SK-N-SH (cell line): ENCODE measurements around the gene CCDC187. TPM values are rescaled to one million over a fixed set of nuclear protein-coding genes. Genes with fewer than 3 reads are reported as not detected.
A peak's percentile ranks its signal among the peaks of the same experiment; 100 is the strongest.

Experiments used
- CTCF ChIA-PET: fragments of 300-600, 350-600 bp; formaldehyde crosslinking; extraction: SDS; loops from one replicate; lab custom pipeline; 2021; lab: Yijun Ruan, JAX
- POLR2A ChIA-PET: fragments of 350-600 bp; sonication (Branson Sonifier 250); formaldehyde crosslinking; extraction: SDS; loops from one replicate; lab custom pipeline; 2020; ENCODE audit warnings: antibody characterized with exemption, inconsistent platforms; lab: Yijun Ruan, JAX
- DNase-seq: peaks from one replicate; pipeline ENCODE4 v3.0.0; 2012
- H2AFZ ChIP-seq: fragments of 200-600 bp; sonication (generic); 2 replicates; pipeline ENCODE4 v1.8.1; 2016; ENCODE audit warnings: antibody characterized with exemption, mild to moderate bottlenecking, low read depth
- H3F3A ChIP-seq: fragments of 200-600 bp; sonication (generic); replicated peaks from 2 replicates; pipeline ENCODE3; 2016; ENCODE audit warnings: antibody characterized with exemption, mild to moderate bottlenecking; ENCODE audit not compliant: insufficient read depth
- H3K27ac ChIP-seq, 2 experiments: fragments of 200-500 bp in 1 of 2; fragments of 200-600 bp in 1 of 2; sonication (Bioruptor generic) in 1 of 2; sonication (generic), shearing (Covaris generic) in 1 of 2; 2 replicates each; pipeline versions ENCODE4 v1.5.1 to v1.6.1; 2014 to 2016; ENCODE audit warnings: low read depth in 2 of 2, inconsistent platforms in 1 of 2, low read length in 1 of 2, mild to moderate bottlenecking in 1 of 2, mixed read lengths in 1 of 2
- H3K27me3 ChIP-seq: fragments of 200-600 bp; sonication (generic), shearing (Covaris generic); 2 replicates; pipeline ENCODE4 v1.6.1; 2016; ENCODE audit warnings: mixed run types; ENCODE audit not compliant: insufficient read depth
- H3K36me3 ChIP-seq, 2 experiments: fragments of 200-500 bp in 1 of 2; fragments of 200-600 bp in 1 of 2; sonication (Bioruptor generic) in 1 of 2; sonication (generic) in 1 of 2; replicated peaks in 1 of 2; 2 replicates each; pipeline versions ENCODE3 to v1.5.1; 2014 to 2016; ENCODE audit warnings: low read length in 1 of 2, mild to moderate bottlenecking in 1 of 2; ENCODE audit not compliant: insufficient read depth in 2 of 2, control insufficient read depth in 1 of 2
- H3K4me1 ChIP-seq, 2 experiments: fragments of 200-500 bp in 1 of 2; fragments of 200-600 bp in 1 of 2; sonication (Bioruptor generic) in 1 of 2; sonication (generic), shearing (Covaris generic) in 1 of 2; 2 replicates each; pipeline versions ENCODE4 v1.5.1 to v1.6.1; 2014 to 2016; ENCODE audit warnings: low read depth in 1 of 2, low read length in 1 of 2, mixed run types in 1 of 2; ENCODE audit not compliant: insufficient read depth in 2 of 2, control insufficient read depth in 1 of 2
- H3K4me2 ChIP-seq: fragments of 200-600 bp; sonication (generic), shearing (Covaris generic); 2 replicates; pipeline ENCODE4 v1.6.1; 2017; ENCODE audit warnings: mixed run types
- H3K4me3 ChIP-seq, 2 experiments: fragments of 200-500 bp in 1 of 2; fragments of 200-600 bp in 1 of 2; sonication (Bioruptor generic) in 1 of 2; sonication (generic), shearing (Covaris generic) in 1 of 2; 2 replicates each; pipeline versions ENCODE4 v1.5.1 to v1.8.1; 2014 to 2016; ENCODE audit warnings: low read depth in 2 of 2, inconsistent platforms in 1 of 2, low read length in 1 of 2, mild to moderate bottlenecking in 1 of 2, mixed read lengths in 1 of 2, moderate library complexity in 1 of 2
- H3K79me2 ChIP-seq: fragments of 200-600 bp; sonication (generic); 2 replicates; pipeline ENCODE4 v1.8.1; 2017; ENCODE audit warnings: mild to moderate bottlenecking; ENCODE audit not compliant: insufficient read depth
- H3K9ac ChIP-seq: fragments of 200-600 bp; sonication (generic); 2 replicates; pipeline ENCODE4 v1.6.1; 2017; ENCODE audit warnings: mixed run types
- H3K9me2 ChIP-seq: fragments of 200-600 bp; sonication (generic); 2 replicates; pipeline ENCODE4 v1.6.1; 2017; ENCODE audit warnings: mixed run types
- H3K9me3 ChIP-seq: fragments of 200-600 bp; sonication (generic); 2 replicates; pipeline ENCODE4 v1.6.1; 2017; ENCODE audit warnings: mixed run types, mild to moderate bottlenecking, moderate library complexity
- H4K20me1 ChIP-seq: fragments of 200-600 bp; sonication (generic); 2 replicates; pipeline ENCODE4 v1.6.1; 2017; ENCODE audit warnings: mild to moderate bottlenecking, mixed run types; ENCODE audit not compliant: insufficient read depth
- CHD2 ChIP-seq: fragments of 150-350 bp; IDR thresholded peaks from 2 replicates; pipeline ENCODE4 v1.6.1; 2018; ENCODE audit warnings: low read length; ENCODE audit not compliant: partially characterized antibody
- CTCF ChIP-seq: fragments of 200-600 bp; sonication (generic); IDR thresholded peaks from 2 replicates; pipeline ENCODE4 v1.6.1; 2017; ENCODE audit warnings: antibody characterized with exemption, mild to moderate bottlenecking, moderate library complexity
- GATA2 ChIP-seq: sonication (generic); formaldehyde crosslinking; IDR thresholded peaks from 2 replicates; pipeline ENCODE4 v1.5.0; 2020; ENCODE audit warnings: mild to moderate bottlenecking, missing genetic modification reagents
- IRF3 ChIP-seq: fragments of 150-350 bp; IDR thresholded peaks from 2 replicates; pipeline ENCODE4 v1.6.1; 2016; ENCODE audit warnings: mild to moderate bottlenecking, low read depth, low read length
- JUND ChIP-seq: IDR thresholded peaks from 2 replicates; pipeline ENCODE4 v1.4.0; 2012
- MAX ChIP-seq: IDR thresholded peaks from 2 replicates; pipeline ENCODE4 v1.4.0; 2012; ENCODE audit warnings: low read depth
- MXI1 ChIP-seq: IDR thresholded peaks from 2 replicates; pipeline ENCODE4 v1.6.1; 2012; ENCODE audit warnings: mild to moderate bottlenecking, low read depth, low read length, improper control_type of control experiment
- NFIC ChIP-seq: IDR thresholded peaks from 2 replicates; pipeline ENCODE4 v1.4.0; 2012; ENCODE audit warnings: borderline replicate concordance
- NRF1 ChIP-seq: IDR thresholded peaks from 2 replicates; pipeline ENCODE4 v1.6.1; 2012; ENCODE audit warnings: low read depth, mild to moderate bottlenecking, low read length
- POLR2AphosphoS5 ChIP-seq: IDR thresholded peaks from 2 replicates; pipeline ENCODE4 v1.6.1; 2012; ENCODE audit warnings: low read depth, low read length
- RAD21 ChIP-seq: IDR thresholded peaks from 2 replicates; pipeline ENCODE4 v1.6.1; 2012; ENCODE audit warnings: mild to moderate bottlenecking, low read length
- RCOR1 ChIP-seq: fragments of 150-350 bp; IDR thresholded peaks from 2 replicates; pipeline ENCODE4 v1.6.1; 2017; ENCODE audit warnings: antibody characterized with exemption, low read length
- REST ChIP-seq: IDR thresholded peaks from 2 replicates; pipeline ENCODE4 v1.6.1; 2012; ENCODE audit warnings: mild to moderate bottlenecking, low read depth, low read length, moderate library complexity
- SMC3 ChIP-seq: IDR thresholded peaks from 2 replicates; pipeline ENCODE4 v1.6.1; 2012; ENCODE audit warnings: low read depth, low read length, improper control_type of control experiment
- USF2 ChIP-seq: fragments of 150-350 bp; IDR thresholded peaks from 2 replicates; pipeline ENCODE4 v1.6.1; 2017; ENCODE audit warnings: antibody characterized with exemption, low read length, low read depth, borderline replicate concordance
- YY1 ChIP-seq: IDR thresholded peaks from 2 replicates; pipeline ENCODE4 v1.4.0; 2012; ENCODE audit warnings: low read depth, mild to moderate bottlenecking
- WGBS: methylation state at CpG from one replicate; pipeline ENCODE4 v1.1.6; 2017; ENCODE audit warnings: low lambda C conversion rate; 5-methylcytosine and 5-hydroxymethylcytosine counted together
- polyA plus RNA-seq, 3 experiments: library from polyadenylated mRNA; depleted of rRNA; stranded (reverse); fragments of >200 nt; gene quantifications; 2 replicates each; pipeline ENCODE4 v1.2.3, GENCODE V29; 2012

The CCDC187 gene
- polyA plus RNA-seq, 1 of the 3 experiments (the other 2 are of a cell fraction) = not detected

GRCh38 chr9:136276716-136277115 is 27.2 kb downstream of the CCDC187 start:
- no peaks in the 10 kb centered on the region for H3K4me1 ChIP-seq
- no peaks in the 10 kb centered on the region for H3K9me2 ChIP-seq
- no peak overlapping the region for H2AFZ ChIP-seq
- H3F3A ChIP-seq = no peaks in the 10 kb centered on the region
- no peaks in the 10 kb centered on the region for H3K36me3 ChIP-seq
- H3K27ac ChIP-seq = no peak overlapping the region
- ChIA-PET POLR2A (interaction anchor here (0.6 kb wide), 1 partner anchor 251 kb away, joined by 3 read pairs; no protein-coding TSS in a partner anchor), CTCF (interaction anchor here (0.6 to 3.6 kb wide), 8 partner anchors 7 to 141 kb away, joined by 3 to 14 read pairs (median 4); no protein-coding TSS in a partner anchor)
- H4K20me1 ChIP-seq = no peaks in the 10 kb centered on the region
- H3K9me3 ChIP-seq = no peaks in the 10 kb centered on the region
- TF ChIP-seq NRF1 (no peak), CHD2 (no peak), YY1 (no peak), NFIC (no peak), MAX (no peak), RAD21 (no peak), CTCF (no peak), GATA2 (CRISPR knock-in tag) (no peak), MXI1 (no peak), SMC3 (no peak)
- DNase-seq = no peak
- no peaks in the 10 kb centered on the region for H3K79me2 ChIP-seq
- H3K4me2 ChIP-seq = no peak overlapping the region
- H3K27me3 ChIP-seq = peaks cover 46% of the 10 kb centered on the region
- no peak overlapping the region for H3K9ac ChIP-seq
- H3K4me3 ChIP-seq = no peak overlapping the region
- WGBS = 30% methylated on average over 7 of the region's 11 CpGs

GRCh38 chr9:136275655-136276429 is 28.1 kb downstream of the CCDC187 start:
- H3K4me1 ChIP-seq = no peaks in the 10 kb centered on the region
- H3K4me3 ChIP-seq = no peak overlapping the region
- 38% methylated on average over 3 of the region's 21 CpGs for WGBS
- H2AFZ ChIP-seq = no peak overlapping the region
- no peaks in the 10 kb centered on the region for H3K9me2 ChIP-seq
- H3K9ac ChIP-seq = no peak overlapping the region
- CTCF ChIA-PET = interaction anchor here (1.3 to 3.6 kb wide), 8 partner anchors 8 to 143 kb away, joined by 3 to 14 read pairs (median 5); no protein-coding TSS in a partner anchor
- no peaks in the 10 kb centered on the region for H3F3A ChIP-seq
- H3K27ac ChIP-seq = no peak overlapping the region
- no peak overlapping the region for H3K4me2 ChIP-seq
- peaks cover 50% of the 10 kb centered on the region for H3K27me3 ChIP-seq
- no peaks in the 10 kb centered on the region for H4K20me1 ChIP-seq
- no peaks in the 10 kb centered on the region for H3K79me2 ChIP-seq
- H3K36me3 ChIP-seq = no peaks in the 10 kb centered on the region
- H3K9me3 ChIP-seq = no peaks in the 10 kb centered on the region
- POLR2A ChIA-PET = interaction anchor here (0.6 to 1.2 kb wide), 2 partner anchors 9 to 252 kb away, joined by 3 read pairs; no protein-coding TSS in a partner anchor
- DNase-seq = peak; percentile 69
- TF ChIP-seq USF2 (no peak), RAD21 (no peak), POLR2AphosphoS5 (no peak), RCOR1 (no peak), JUND (no peak), REST (no peak), YY1 (no peak), GATA2 (CRISPR knock-in tag) (no peak), IRF3 (no peak)
